Transverse colon (tissue), 3 donors: ENCODE measurements around the gene HDAC4.

Source experiments
- EP300 ChIP-seq: sonication (generic); formaldehyde crosslinking; IDR thresholded peaks from one replicate; pipeline ENCODE4 v1.6.1; 2017; ENCODE audit warnings: antibody characterized with exemption, low read depth
- POLR2A ChIP-seq: fragments of 450-650 bp; IDR thresholded peaks from one replicate; pipeline ENCODE4 v1.6.1; 2016; ENCODE audit warnings: antibody characterized with exemption, mild to moderate bottlenecking, moderate library complexity
- TF ChIP-seq, protein P1 (sequence below), 5 experiments: fragments of 200-600 bp in 3 of 5; fragments of 450-650 bp in 2 of 5; sonication (generic) in 3 of 5; IDR thresholded peaks; 1 replicate in 2 of 5; 2 replicates in 3 of 5; pipeline ENCODE4 v1.5.1; 2016 to 2017; ENCODE audit warnings: antibody characterized with exemption in 5 of 5, inconsistent platforms in 3 of 5, mild to moderate bottlenecking in 2 of 5, moderate library complexity in 1 of 5

- TF ChIP-seq, protein P1, sequence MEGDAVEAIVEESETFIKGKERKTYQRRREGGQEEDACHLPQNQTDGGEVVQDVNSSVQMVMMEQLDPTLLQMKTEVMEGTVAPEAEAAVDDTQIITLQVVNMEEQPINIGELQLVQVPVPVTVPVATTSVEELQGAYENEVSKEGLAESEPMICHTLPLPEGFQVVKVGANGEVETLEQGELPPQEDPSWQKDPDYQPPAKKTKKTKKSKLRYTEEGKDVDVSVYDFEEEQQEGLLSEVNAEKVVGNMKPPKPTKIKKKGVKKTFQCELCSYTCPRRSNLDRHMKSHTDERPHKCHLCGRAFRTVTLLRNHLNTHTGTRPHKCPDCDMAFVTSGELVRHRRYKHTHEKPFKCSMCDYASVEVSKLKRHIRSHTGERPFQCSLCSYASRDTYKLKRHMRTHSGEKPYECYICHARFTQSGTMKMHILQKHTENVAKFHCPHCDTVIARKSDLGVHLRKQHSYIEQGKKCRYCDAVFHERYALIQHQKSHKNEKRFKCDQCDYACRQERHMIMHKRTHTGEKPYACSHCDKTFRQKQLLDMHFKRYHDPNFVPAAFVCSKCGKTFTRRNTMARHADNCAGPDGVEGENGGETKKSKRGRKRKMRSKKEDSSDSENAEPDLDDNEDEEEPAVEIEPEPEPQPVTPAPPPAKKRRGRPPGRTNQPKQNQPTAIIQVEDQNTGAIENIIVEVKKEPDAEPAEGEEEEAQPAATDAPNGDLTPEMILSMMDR (IDR thresholded peaks at IDR 0.05), result no peak
- TF ChIP-seq POLR2A (no peak), EP300 (no peak)
These were observed 2.3 kb downstream of the HDAC4 start for GRCh38 chr2:239398521-239398921.
